ENCODE measurements around the gene SSTR1. TPM values are rescaled to one million over a fixed set of nuclear protein-coding genes. Genes with fewer than 3 reads are reported as not detected.

Gene SSTR1
- total RNA-seq, 6 donors from 2014 or later, result under 0.01 to 14.4 (median 3.1) TPM

- DNase-seq (no peak), ATAC-seq (ENCODE audit: low FRiP score in 2 of 2) (no peak)
- Histone ChIP-seq H3K9me3 (no peaks in the 10 kb centered on the region), H3K27ac (no peak overlapping the region), H3K36me3 (no peaks in the 10 kb centered on the region), H3K27me3 (no peaks in the 10 kb centered on the region), H3K4me3 (no peak overlapping the region), H3K4me1 (no peaks in the 10 kb centered on the region)
- TF ChIP-seq EP300 (IDR thresholded peaks at IDR 0.05) (no peak), POLR2A (IDR thresholded peaks at IDR 0.05) (no peak), POLR2AphosphoS5 (IDR thresholded peaks at IDR 0.05) (no peak)
- TF ChIP-seq, protein P1, sequence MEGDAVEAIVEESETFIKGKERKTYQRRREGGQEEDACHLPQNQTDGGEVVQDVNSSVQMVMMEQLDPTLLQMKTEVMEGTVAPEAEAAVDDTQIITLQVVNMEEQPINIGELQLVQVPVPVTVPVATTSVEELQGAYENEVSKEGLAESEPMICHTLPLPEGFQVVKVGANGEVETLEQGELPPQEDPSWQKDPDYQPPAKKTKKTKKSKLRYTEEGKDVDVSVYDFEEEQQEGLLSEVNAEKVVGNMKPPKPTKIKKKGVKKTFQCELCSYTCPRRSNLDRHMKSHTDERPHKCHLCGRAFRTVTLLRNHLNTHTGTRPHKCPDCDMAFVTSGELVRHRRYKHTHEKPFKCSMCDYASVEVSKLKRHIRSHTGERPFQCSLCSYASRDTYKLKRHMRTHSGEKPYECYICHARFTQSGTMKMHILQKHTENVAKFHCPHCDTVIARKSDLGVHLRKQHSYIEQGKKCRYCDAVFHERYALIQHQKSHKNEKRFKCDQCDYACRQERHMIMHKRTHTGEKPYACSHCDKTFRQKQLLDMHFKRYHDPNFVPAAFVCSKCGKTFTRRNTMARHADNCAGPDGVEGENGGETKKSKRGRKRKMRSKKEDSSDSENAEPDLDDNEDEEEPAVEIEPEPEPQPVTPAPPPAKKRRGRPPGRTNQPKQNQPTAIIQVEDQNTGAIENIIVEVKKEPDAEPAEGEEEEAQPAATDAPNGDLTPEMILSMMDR (IDR thresholded peaks at IDR 0.05), result peak in 4 of 6 experiments; percentile 33 to 66 (median 40)
These were observed 10.5 kb upstream of the SSTR1 start for GRCh38 chr14:38197001-38197783.

DNA sequence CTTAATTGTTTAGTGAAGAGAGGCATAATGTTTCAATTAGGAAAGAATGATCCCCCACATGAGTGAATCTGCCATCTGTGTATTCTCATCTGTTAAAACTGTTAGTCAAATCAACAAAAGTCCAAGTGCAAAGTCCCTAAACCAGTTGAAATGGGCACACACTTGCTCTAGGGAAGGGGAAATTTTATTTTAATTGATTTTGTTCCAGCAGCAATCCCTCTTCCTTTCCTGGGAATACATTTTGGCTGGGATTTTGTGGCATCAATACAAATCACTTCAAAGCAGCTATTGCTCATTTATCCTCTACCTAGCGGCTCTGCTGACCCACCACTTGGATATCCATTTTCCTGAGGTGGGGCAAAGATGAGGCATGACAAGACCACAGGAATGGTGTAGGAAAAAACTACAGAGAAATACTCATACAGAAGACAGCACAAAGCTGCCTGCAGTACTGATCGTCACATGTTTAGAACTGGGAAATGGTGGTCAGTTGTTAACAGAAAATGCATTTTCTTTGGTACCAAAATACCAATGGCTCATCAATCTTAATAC, 9.8 kb upstream of the SSTR1 start:
- Histone ChIP-seq H3K27ac (no peak overlapping the region), H3K27me3 (no peaks in the 10 kb centered on the region), H3K9me3 (no peaks in the 10 kb centered on the region), H3K4me1 (no peaks in the 10 kb centered on the region), H3K4me3 (no peak overlapping the region), H3K36me3 (no peaks in the 10 kb centered on the region)
- no peak for TF ChIP-seq POLR2AphosphoS5 (IDR thresholded peaks at IDR 0.05)
- TF ChIP-seq, protein P1 (IDR thresholded peaks at IDR 0.05), result no peak
- TF ChIP-seq EP300 (IDR thresholded peaks at IDR 0.05), result no peak
- no peak for TF ChIP-seq POLR2A (IDR thresholded peaks at IDR 0.05)
- 92 to 97% methylated on average over 2 of the region's 2 CpGs for WGBS, 2 donors
- DNase-seq, result no peak
- ATAC-seq (ENCODE audit: low FRiP score in 2 of 2), result no peak

GRCh38 chr14:38198425-38198824, 9.3 kb upstream of the SSTR1 start:
- H3K36me3 ChIP-seq, result no peaks in the 10 kb centered on the region
- DNase-seq (no peak), ATAC-seq (ENCODE audit: low FRiP score in 2 of 2) (no peak)
- no peak overlapping the region for H3K4me3 ChIP-seq
- no peaks in the 10 kb centered on the region for H3K9me3 ChIP-seq
- 73 to 75% methylated on average over 4 of the region's 4 CpGs for WGBS, 2 donors
- no peak overlapping the region for H3K27ac ChIP-seq
- H3K27me3 ChIP-seq, result no peaks in the 10 kb centered on the region
- TF ChIP-seq, protein P1 (IDR thresholded peaks at IDR 0.05), result no peak
- TF ChIP-seq EP300 (IDR thresholded peaks at IDR 0.05), result no peak
- no peak for TF ChIP-seq POLR2AphosphoS5 (IDR thresholded peaks at IDR 0.05)
- TF ChIP-seq POLR2A (IDR thresholded peaks at IDR 0.05), result no peak
- no peaks in the 10 kb centered on the region for H3K4me1 ChIP-seq

GRCh38 chr14:38199076-38199475, 8.6 kb upstream of the SSTR1 start:
- Histone ChIP-seq H3K4me3 (no peak overlapping the region), H3K27me3 (no peaks in the 10 kb centered on the region), H3K4me1 (no peaks in the 10 kb centered on the region), H3K9me3 (no peaks in the 10 kb centered on the region), H3K36me3 (no peaks in the 10 kb centered on the region), H3K27ac (no peak overlapping the region)
- ATAC-seq (ENCODE audit: low FRiP score in 2 of 2) (no peak), DNase-seq (no peak)
- 77 to 90% methylated on average over 9 of the region's 9 CpGs for WGBS, 2 donors
- TF ChIP-seq POLR2A (IDR thresholded peaks at IDR 0.05) (no peak), POLR2AphosphoS5 (IDR thresholded peaks at IDR 0.05) (no peak), EP300 (IDR thresholded peaks at IDR 0.05) (no peak)
- TF ChIP-seq, protein P1 (IDR thresholded peaks at IDR 0.05), result no peak

Data from upper lobe of left lung (tissue), 6 donors.